GM12872 (cell line): ENCODE data around the gene PDE4D.

ENCODE experiments used
- TF ChIP-seq, protein P1 (sequence below): IDR thresholded peaks from 3 replicates; pipeline ENCODE4 v1.5.1; 2011; ENCODE audit warnings: low read depth, mild to moderate bottlenecking, low read length, moderate library complexity; ENCODE audit not compliant: insufficient read depth

Gene PDE4D

DNA sequence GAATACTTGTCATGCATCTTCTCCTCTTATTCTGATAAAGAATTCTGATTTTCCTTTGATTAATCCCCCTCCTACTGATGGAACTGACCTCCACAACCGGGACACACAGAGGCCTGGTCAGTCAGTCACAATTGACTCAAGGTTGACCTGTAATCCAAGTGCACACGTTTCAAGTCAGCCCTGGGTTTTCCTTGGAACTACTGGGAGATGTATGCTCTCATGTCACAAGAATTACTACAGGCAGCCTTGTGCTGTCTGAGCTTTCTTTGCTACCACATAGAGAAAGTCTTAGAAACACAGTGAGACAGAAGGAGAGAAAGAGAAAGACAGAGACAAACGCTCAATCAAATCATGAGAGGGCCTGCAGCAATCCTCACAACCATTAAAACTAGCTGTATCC lies 345.8 kb downstream of the PDE4D start:
- TF ChIP-seq, protein P1, sequence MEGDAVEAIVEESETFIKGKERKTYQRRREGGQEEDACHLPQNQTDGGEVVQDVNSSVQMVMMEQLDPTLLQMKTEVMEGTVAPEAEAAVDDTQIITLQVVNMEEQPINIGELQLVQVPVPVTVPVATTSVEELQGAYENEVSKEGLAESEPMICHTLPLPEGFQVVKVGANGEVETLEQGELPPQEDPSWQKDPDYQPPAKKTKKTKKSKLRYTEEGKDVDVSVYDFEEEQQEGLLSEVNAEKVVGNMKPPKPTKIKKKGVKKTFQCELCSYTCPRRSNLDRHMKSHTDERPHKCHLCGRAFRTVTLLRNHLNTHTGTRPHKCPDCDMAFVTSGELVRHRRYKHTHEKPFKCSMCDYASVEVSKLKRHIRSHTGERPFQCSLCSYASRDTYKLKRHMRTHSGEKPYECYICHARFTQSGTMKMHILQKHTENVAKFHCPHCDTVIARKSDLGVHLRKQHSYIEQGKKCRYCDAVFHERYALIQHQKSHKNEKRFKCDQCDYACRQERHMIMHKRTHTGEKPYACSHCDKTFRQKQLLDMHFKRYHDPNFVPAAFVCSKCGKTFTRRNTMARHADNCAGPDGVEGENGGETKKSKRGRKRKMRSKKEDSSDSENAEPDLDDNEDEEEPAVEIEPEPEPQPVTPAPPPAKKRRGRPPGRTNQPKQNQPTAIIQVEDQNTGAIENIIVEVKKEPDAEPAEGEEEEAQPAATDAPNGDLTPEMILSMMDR, result no peak

DNA sequence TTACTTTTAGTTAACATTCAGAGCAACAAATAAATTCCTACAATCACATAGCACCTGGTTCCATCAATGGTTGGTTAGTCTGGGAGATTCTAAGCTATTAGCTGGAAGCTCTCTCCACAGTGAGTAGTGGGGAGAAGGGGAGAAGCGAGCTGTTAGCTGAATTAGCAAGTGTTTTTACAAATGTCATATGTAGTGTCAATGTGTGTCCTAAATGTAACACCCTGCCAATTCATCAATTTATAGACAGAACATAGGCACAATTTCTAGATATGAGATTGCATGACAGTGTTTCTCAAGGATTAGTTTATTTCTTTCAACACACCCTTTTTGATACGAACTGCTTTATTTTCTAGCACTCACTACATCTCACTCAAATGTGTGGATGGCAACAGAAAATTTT lies 349.0 kb downstream of the PDE4D start:
- TF ChIP-seq, protein P1, result no peak

DNA sequence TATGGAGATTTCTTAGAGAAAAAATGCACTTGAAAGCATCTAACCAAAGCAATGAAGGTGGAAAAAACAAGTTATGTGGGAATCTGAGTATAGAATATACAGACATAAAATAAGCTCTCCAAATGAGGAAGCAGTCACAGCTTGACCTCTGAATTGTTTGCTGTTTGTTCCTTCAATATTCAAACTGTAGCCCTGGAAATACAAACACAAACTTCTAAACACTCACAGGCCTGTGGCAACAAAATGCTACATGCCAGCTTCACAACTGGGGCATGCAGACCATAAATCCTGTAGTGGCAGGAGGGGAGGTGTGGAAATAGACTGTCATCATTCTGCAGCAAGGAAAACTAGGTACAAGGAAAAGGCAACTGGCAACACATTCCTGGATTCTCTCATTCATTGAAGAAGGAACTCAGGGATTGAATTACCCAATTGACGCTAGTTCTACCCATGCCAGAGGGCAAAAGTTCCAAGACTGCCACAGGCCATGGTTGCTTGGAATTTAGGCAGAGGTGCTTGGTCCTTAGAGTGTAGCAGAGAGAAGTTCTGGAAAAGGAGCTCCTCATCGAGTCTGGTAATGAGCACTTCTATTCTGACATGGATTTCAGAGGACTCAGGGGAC lies 349.6 kb downstream of the PDE4D start:
- TF ChIP-seq, protein P1, result no peak

DNA sequence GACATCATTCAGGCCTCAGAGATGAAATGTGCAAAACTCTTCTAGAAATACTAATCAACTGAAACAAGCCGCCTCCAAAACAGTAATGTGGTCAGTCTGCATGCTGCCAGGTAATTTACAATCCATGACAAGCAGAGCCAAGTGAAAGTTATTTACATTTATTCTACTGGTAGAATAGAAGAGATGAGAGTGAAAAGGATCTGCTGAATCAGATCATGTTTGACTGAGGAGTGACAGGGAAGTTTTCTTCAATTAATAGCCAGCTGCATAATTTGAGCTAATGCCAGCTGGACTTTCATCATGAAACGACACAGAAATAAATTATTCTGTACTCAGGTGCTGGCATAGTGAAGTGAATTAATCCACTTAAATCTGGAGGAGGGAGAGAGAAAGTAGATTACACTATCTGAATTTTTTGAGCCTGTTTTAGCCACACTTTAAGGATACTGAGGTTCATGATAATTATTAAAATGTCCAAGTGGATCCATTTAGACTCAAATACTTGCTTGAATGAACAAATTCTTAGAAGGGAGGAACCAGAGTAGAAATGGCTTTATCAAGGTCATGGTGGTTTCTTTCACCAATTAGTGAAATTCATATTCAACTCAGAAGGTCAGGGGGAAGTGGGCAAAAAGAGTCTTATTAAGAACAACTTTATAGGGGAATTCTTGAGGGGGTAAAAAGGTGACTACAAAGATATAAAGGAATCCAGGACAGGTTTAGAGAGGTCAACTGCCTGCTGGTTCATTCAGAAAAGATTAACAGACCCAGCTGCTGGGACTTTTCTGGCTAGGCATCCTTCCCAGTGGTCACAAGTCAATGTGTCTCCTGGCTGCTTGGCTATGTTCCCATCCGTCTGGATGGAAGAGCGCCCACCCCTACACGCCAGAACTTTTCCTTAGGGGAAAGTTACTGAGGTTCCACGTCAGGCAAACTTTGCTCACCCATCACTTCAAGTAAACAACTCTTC lies 350.4 kb downstream of the PDE4D start:
- TF ChIP-seq, protein P1, result no peak

DNA sequence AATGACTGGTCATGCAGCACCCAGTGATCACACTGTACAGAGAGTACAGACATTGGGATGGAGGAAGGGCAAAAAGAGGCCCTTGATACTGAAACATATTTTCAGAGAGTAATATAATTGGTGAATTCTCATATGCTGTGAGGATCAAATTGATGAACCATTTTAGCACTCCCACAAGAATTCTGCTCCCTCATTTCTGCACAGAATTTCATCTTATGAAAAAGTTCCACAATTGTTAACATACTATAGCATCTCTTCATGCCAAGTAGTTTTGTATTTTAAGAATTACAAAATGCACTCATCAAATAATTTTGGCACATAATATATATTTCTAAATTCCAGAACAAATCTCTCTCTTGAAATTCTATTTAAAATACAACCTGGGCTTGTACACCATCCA lies 351.2 kb downstream of the PDE4D start:
- TF ChIP-seq, protein P1, result no peak

DNA sequence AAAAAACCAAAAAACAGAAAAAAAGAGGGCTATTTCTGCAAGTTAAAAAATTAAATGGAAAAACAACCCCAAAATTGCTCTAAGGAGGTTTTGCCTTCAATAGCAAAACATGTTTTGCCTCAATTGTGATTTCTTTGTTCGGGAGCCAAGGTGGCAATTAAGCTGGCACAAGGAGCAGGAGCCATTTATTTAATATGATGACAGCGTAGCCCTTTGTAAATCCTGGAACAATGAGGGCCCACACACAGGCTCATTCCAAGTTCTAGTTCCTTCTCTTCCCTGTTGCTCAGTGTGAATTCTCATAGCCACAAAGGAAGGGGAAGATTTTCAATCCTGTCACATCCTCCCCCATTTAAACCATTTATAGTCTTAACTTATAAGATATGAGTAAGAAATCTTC lies 353.2 kb downstream of the PDE4D start:
- TF ChIP-seq, protein P1, result no peak

DNA sequence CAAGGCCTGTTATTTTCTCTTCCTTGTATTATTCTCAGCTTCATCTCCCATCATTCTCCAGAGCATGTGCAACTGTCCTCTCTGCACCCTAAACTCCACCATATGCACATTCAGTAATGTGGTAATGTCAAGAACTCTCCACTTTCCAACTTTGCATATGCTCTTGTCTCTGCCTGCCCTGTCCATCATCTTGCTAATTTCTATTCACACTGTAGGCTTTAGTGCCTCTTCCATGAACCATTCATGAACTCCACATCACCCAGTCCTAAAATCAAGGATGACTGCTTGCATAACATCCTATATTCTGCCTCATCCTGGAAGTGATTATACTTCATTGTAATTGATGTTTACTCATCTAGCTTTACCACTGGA lies 354.8 kb downstream of the PDE4D start:
- TF ChIP-seq, protein P1, result no peak
